ENCODE data around the gene IL17REL. TPM values are rescaled to one million over a fixed set of nuclear protein-coding genes. Genes with fewer than 3 reads are reported as not detected.

Gene IL17REL
- total and polyA plus RNA-seq, 2 of the 13 experiments (the other 11 are each of a cell fraction or from before 2014, with no cell fraction given), result not detected

GRCh38 chr22:49955581-49956417 lies 56.8 kb downstream of the IL17REL start (continued):
- TF ChIP-seq EED (CRISPR knock-in tag; IDR thresholded peaks at IDR 0.05) (peak; percentile 59; the same call in 1 of the 2 replicates), ZNF460 (CRISPR knock-in tag; IDR thresholded peaks at IDR 0.05; ENCODE audit: borderline replicate concordance) (no peak), RNF219 (CRISPR knock-in tag; IDR thresholded peaks at IDR 0.05) (no peak), POLR2AphosphoS5 (IDR thresholded peaks at IDR 0.05; ENCODE audit: low read depth, low read length) (no peak), ZBTB20 (CRISPR knock-in tag; IDR thresholded peaks at IDR 0.05; ENCODE audit: borderline replicate concordance, low read depth) (no peak), ZSCAN21 (CRISPR knock-in tag; IDR thresholded peaks at IDR 0.05; ENCODE audit: borderline replicate concordance) (peak; percentile 77), GABPB1 (CRISPR knock-in tag; IDR thresholded peaks at IDR 0.05) (peak; percentile 40; the same call in 1 of the 2 replicates), LCORL (IDR thresholded peaks at IDR 0.05) (no peak), LCORL (CRISPR knock-in tag; IDR thresholded peaks at IDR 0.05) (peak; percentile 98), PHB2 (IDR thresholded peaks at IDR 0.05; ENCODE audit: partially characterized antibody) (no peak), KLF11 (CRISPR knock-in tag; IDR thresholded peaks at IDR 0.05) (no peak), ATM (IDR thresholded peaks at IDR 0.05; ENCODE audit: borderline replicate concordance) (no peak), ZBTB7A (CRISPR knock-in tag; IDR thresholded peaks at IDR 0.05) (peak; percentile 74), ZNF570 (CRISPR knock-in tag; IDR thresholded peaks at IDR 0.05; ENCODE audit: borderline replicate concordance) (no peak), FOXM1 (CRISPR knock-in tag; IDR thresholded peaks at IDR 0.05) (no peak), ZNF614 (CRISPR knock-in tag; IDR thresholded peaks at IDR 0.05; ENCODE audit: borderline replicate concordance) (no peak), ESRRA (CRISPR knock-in tag; IDR thresholded peaks at IDR 0.05; ENCODE audit: low read depth) (no peak), RARG (CRISPR knock-in tag; IDR thresholded peaks at IDR 0.05; ENCODE audit: low read depth) (no peak), ZBTB38 (CRISPR knock-in tag; IDR thresholded peaks at IDR 0.05) (peak; percentile 75; the same call in 1 of the 2 replicates), FOXJ3 (CRISPR knock-in tag; IDR thresholded peaks at IDR 0.05; ENCODE audit: borderline replicate concordance) (no peak), ZNF225 (CRISPR knock-in tag; IDR thresholded peaks at IDR 0.05) (no peak), ZNF670 (CRISPR knock-in tag; IDR thresholded peaks at IDR 0.05; ENCODE audit: borderline replicate concordance) (no peak), SALL1 (CRISPR knock-in tag; IDR thresholded peaks at IDR 0.05) (peak; percentile 74; the same call in 1 of the 2 replicates), NR2C2 (CRISPR knock-in tag; IDR thresholded peaks at IDR 0.05; ENCODE audit: borderline replicate concordance) (0 out of 2 replicates have a peak, but pooled peaks have one; percentile 52), KLF15 (CRISPR knock-in tag; IDR thresholded peaks at IDR 0.05; ENCODE audit: borderline replicate concordance) (no peak), ZNF577 (CRISPR knock-in tag; IDR thresholded peaks at IDR 0.05; ENCODE audit: borderline replicate concordance, low read depth) (no peak), NCOA2 (CRISPR knock-in tag; IDR thresholded peaks at IDR 0.05) (peak; percentile 61; the same call in 1 of the 2 replicates), ATF7 (IDR thresholded peaks at IDR 0.05) (no peak), ATF7 (CRISPR knock-in tag; IDR thresholded peaks at IDR 0.05) (no peak)
- TF ChIP-seq, protein P1, sequence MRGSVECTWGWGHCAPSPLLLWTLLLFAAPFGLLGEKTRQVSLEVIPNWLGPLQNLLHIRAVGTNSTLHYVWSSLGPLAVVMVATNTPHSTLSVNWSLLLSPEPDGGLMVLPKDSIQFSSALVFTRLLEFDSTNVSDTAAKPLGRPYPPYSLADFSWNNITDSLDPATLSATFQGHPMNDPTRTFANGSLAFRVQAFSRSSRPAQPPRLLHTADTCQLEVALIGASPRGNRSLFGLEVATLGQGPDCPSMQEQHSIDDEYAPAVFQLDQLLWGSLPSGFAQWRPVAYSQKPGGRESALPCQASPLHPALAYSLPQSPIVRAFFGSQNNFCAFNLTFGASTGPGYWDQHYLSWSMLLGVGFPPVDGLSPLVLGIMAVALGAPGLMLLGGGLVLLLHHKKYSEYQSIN (CRISPR knock-in tag; IDR thresholded peaks at IDR 0.05; ENCODE audit: borderline replicate concordance), result no peak

Data from HepG2 (cell line).